HTERT RPE-1 (cell line): ENCODE results near the gene GATAD2B.
"Not testable (repeated sequence)": the region's sequence is repeated elsewhere in the genome, so short reads cannot be mapped to it uniquely, and the experiment has no call there.

Experiments
- in situ Hi-C: fragments of 300-500 bp; cut with MboI; formaldehyde crosslinking; loops from 4 replicates; pipeline ENCODE4 v1.14.3; 2020; ENCODE audit warnings: low sequenced_read_pairs

The GATAD2B gene

DNA sequence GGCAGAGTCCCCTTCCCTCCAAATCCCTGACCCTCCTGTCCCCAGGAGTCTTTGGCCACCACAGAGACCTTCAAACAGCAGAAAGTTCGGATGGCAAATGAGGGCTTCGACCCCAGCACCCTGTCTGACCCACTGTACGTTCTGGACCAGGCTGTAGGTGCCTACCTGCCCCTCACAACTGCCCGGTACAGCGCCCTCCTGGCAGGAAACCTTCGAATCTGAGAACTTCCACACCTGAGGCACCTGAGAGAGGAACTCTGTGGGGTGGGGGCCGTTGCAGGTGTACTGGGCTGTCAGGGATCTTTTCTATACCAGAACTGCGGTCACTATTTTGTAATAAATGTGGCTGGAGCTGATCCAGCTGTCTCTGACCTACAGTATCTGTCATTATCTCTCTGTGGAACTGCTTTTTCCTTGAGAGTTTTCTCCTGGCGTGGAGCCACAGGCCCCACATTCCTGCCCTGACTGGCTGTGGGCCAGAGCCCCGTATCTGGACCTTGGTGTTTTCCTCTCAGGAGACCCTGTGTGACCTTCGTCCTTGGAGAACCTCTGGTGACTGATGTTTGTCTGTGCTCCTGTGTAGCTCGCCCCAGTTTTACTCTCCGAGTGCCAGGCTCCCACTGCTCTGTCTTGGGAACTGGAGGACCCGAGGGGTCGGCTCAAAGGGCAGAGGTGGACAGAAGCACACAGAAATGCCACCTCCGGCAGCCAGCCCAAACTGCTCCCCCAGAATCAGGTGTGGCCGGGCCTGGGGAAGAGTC is 142.8 kb downstream of the GATAD2B start:
- in situ Hi-C loops: no loop called here

DNA sequence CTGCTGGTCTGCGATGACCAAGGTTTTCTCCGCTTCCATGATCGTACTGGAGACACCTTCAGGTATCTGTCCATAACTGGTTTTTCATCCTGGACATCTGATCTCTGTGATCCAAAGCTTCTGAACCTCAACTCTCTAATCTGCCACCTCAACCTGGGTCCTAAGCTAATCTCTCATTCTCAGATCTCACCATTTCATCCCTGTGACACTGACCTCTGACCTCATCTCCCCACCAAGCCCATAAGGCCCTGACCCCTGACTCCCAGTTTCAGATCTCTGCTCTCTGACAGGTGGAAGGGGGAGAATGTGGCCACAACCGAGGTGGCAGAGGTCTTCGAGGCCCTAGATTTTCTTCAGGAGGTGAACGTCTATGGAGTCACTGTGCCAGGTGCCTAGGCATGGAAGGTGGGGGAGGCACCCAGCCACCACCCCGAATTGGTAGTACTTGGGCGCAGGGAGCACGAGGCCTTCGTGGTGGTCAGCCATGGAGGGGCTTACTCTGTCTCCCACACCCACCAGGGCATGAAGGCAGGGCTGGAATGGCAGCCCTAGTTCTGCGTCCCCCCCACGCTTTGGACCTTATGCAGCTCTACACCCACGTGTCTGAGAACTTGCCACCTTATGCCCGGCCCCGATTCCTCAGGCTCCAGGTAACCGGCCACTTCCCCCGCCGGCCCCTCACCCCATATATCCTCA is 143.8 kb downstream of the GATAD2B start:
- in situ Hi-C loops: no loop called here

DNA sequence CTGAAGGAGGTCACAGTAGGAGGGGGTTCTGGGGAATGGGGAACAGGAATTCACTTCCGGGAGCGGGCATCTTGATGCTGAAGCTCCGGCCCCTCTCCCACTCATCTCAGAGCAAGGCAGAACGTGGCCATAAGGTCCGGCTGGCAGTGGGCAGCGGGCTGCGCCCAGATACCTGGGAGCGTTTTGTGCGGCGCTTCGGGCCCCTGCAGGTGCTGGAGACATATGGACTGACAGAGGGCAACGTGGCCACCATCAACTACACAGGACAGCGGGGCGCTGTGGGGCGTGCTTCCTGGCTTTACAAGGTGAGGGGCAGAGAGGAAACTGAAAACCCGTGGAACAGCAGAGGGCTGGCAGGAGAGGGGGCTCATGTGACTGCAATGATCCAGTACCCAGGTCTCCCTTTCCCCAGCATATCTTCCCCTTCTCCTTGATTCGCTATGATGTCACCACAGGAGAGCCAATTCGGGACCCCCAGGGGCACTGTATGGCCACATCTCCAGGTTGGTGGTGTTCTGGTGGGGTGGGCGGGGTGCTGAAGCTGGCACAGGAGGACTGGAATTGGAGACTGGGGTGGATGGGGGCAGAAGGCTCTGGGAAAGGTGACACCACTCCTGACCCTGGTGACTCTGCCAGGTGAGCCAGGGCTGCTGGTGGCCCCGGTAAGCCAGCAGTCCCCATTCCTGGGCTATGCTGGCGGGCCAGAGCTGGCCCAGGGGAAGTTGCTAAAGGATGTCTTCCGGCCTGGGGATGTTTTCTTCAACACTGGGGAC is 144.5 kb downstream of the GATAD2B start:
- in situ Hi-C loops: no loop called here

DNA sequence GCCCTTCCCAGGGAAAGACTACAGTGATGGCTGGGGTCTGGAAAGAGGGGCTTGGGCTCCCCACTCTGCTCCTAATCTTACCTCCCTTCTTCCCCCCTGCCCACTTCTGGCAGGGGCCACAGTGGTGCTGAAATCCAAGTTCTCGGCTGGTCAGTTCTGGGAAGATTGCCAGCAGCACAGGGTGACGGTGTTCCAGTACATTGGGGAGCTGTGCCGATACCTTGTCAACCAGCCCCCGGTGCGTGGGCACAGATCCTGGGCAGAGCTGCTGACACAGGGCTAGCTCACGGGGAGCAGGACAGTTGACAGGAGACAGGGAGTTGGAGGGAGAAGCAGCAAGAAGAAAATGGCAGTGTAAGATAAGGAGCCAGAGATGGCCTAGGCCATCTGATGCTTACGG is 145.1 kb downstream of the GATAD2B start:
- in situ Hi-C loops: no loop called here

DNA sequence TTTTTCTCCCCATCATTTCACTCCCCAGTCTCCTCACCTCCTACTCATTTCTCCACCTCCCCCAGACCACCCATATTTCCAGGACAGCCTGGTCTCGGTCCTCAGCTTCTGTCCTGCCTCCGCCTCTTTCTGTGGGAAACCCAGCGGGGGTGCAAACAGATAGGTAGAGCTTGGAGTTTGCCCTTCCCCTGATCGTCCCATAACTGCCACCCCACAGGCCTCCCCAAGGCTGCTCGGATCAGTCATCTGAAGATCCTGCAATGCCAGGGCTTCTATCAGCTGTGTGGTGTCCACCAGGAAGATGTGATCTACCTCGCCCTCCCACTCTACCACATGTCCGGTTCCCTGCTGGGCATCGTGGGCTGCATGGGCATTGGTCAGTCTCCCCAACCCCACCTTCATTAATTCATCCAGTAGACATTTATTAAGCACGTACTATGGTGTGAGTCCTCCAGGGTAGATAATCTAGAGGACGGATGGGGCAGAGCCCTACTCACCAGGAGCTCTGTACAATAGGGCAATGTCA is 145.9 kb downstream of the GATAD2B start:
- in situ Hi-C loops: no loop called here

DNA sequence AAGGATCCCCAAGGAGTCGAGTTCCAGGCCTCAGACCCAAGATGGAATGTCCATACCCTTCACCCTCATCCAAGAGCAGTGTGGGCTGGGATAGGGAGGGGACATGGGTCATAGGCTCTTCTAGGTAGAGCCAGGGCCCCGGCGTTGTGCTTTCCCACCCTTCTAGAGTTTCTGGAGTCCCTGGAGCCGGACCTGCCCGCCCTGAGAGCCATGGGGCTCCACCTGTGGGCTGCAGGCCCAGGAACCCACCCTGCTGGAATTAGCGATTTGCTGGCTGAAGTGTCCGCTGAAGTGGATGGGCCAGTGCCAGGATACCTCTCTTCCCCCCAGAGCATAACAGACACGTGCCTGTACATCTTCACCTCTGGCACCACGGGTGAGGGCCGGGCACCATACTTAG is 146.4 kb downstream of the GATAD2B start:
- in situ Hi-C loops: no loop called here

DNA sequence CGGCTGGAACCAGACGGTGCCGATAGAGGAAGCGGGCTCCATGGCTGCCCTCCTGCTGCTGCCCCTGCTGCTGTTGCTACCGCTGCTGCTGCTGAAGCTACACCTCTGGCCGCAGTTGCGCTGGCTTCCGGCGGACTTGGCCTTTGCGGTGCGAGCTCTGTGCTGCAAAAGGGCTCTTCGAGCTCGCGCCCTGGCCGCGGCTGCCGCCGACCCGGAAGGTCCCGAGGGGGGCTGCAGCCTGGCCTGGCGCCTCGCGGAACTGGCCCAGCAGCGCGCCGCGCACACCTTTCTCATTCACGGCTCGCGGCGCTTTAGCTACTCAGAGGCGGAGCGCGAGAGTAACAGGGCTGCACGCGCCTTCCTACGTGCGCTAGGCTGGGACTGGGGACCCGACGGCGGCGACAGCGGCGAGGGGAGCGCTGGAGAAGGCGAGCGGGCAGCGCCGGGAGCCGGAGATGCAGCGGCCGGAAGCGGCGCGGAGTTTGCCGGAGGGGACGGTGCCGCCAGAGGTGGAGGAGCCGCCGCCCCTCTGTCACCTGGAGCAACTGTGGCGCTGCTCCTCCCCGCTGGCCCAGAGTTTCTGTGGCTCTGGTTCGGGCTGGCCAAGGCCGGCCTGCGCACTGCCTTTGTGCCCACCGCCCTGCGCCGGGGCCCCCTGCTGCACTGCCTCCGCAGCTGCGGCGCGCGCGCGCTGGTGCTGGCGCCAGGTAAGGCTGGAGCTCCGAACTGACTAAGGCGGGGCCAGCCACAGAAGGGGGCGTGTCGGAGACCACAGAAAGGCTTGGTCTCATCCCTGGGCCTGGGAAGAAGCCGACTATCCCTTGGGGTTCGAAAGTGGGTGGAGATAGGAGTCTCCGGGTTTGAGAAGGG is 147.1 kb downstream of the GATAD2B start:
- in situ Hi-C loops: no loop called here

DNA sequence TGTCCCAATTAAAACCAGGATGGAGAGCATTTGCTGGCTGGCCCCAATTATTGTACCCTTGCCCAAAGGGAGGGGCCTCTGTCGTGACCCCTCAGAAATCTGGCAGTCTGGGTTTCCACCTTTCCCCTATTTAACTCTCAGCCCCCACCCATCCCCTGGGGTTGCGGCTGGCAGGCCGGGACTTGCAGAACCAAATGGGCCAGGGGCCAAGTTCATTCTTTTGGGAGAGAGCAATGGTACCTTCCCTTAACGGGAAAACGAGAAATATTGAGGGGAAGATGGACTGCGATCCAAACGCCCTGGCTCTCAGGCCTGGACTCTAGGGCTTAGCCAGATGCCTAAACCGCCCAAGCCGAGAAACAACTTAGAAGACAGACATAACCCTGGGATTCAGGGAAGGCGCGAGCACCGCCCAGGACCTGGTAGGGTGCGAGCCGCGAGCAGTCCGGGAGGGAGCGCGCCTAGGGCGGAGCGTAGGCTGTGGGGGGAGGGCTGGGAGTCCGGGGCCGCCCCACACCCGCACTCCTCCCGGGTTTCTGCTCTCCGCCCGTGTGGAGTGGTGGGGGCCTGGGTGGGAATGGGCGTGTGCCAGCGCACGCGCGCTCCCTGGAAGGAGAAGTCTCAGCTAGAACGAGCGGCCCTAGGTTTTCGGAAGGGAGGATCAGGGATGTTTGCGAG is 147.9 kb downstream of the GATAD2B start, which contains the start of gene SLC27A3:
TSS of gene SLC27A3 (plus strand) at position 628 of the 678 bp plus-strand sequence. CDS start 91 bp downstream, outside the sequence.
- in situ Hi-C loops: no loop called here

DNA sequence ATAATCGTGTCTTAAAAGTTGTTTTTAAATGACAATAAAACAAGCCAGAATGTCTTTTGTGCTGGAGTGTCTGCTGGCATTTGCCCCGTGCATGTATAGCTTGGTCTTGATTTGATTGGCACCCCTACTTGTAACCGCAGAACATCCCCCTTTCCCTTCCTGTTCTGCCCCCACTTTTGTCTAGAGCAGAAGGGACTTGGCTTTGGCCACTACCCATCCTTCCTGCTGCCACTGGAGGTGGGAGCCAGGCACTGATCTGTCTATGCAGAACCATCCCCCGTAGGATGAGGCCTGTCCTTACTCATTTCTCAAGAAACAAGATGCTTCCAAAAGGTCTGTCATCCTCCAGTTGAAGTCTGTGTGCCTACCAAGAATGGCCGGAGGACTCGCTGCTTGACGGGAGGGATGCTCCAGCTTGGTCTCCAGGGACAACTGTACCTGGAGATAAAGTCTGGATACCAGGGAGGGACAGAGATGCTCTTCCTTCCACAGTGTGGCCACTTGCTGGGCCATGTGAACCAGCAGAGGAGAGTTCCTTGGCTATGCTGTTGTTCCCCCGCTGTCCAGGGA is 148.7 kb downstream of the GATAD2B start:
- in situ Hi-C loops: no loop called here

DNA sequence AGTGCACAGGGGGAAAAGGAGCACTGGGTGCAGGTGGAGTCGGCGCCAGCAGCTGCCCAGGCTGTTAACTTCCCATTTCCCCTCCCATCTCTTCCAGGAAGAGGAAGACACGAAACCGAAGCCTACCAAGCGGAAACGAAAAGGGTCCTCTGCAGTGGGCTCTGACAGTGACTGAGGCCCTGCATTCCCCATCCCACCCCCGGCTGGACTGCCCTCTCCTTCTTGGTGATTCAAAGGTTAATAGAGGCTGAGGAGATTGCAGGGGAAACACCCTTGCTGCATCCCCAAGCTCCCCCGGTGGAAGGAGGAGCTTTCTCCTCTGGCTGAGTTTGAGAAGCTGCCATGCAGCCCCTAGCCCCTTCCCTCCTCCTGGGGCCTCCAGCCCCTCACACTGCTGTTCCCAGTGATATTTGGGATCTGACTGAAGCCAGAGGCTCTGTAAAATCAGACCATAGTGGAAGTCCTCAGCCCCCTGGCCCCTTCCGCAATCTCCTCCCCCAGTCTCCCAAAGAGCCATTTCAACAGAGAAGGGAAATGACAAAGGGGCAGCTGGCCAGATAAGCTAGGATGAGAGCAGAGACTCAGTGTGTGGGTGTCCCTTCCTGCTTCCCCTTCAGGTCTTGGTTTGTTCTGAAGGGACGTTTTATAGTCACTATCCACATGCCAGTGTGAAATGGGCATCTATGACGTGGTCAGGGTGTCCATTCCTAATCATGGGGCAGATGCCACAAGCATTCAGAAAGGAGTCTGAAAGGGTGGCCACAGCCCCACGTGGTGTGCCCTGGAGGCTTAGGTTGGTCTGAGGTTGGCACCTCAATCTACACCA is 149.5 kb downstream of the GATAD2B start:
- in situ Hi-C loops: no loop called here

DNA sequence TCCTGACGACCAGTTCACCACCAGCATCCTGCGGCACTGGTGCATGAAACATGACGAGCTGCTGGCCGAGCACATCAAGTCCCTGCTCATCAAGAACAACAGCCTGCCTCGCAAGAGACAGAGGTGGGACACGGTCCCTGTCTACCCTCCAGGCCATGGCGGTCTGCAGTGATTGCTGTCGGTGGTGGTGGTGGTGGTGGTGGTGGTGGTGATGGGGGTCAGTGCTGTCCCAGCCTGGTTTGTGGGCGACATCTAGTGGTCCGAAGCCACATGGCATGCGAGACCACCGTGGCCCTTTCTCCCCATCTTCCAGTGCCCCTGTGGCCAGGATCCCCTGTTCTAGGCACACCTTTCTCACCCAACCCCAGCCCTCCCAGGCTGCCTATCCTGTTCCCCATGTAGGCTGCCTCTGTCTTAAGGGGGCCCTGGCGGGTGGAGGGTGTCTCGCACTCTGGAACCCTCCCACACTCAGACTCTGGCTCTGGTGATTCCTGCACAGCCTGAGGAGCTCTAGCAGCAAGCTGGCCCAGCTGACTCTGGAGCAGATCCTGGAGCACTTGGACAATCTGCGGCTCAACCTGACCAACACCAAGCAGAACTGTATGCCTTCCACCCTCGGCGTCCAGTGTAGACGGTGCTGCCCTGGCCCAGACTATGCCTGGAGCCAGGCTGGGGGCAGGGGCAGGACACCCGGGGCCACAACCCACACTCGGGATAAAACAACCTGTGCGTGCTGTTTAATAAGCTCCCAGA is 150.8 kb downstream of the GATAD2B start:
- in situ Hi-C loops: no loop called here

DNA sequence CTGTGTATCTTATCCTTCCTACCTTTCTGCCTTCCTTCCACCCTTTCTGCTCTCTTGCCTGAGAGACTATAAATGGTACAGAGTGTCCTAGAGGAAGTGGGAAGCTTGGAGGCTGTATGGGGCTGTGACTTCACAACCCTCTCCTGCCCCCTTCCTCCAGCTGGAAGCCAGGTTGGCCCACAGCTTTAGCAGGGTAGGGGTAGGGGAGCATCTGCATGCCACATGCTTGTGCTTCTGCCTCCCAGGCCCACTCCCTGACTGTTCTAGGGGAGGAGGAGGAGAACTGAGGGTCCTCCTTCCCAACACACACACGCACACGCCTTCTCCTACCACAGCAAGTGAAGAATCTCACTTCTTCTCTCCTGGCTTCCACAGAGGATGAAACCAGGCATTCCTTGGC is 151.5 kb downstream of the GATAD2B start:
- in situ Hi-C loops: no loop called here

DNA sequence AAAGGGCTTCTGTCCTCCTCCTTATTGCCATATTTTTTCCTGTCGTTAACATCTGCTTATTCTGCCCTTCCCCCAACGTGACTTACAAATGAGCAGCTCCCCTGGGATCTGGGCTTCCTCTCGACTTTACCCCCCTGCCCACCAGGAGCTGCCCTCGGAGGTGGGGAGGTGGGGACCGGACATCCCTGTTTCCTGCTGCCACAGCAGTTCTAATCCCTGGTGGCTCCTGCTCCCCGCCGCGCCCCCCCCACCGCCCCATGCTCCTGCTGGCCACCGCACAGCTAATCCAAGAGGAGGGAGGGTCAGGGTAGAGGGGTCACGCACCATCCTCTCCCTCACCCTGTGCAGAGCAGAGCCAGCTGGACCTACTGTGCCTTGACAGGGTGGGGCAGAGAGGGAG is 152.0 kb downstream of the GATAD2B start:
- in situ Hi-C loops: no loop called here

DNA sequence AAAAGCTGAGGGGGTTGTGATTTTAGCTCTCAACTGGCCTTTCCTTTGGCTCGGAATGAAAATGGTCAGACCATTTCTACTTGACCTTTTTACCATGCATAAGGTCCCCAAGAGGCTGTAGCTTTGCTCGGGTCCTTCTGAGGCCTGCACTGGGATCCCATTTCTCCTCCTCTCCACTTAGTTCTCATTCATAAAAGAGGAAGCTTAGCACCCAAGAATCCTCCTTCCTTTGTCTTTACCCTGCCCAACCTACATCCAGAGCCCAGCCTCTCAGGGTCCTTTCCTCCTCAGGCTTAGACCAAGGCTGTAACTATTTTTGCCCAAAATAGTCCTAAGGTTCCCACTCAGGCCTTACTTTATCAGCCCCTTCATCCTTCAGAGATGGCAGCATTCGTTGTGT is 153.6 kb downstream of the GATAD2B start:
- in situ Hi-C loops: no loop called here

DNA sequence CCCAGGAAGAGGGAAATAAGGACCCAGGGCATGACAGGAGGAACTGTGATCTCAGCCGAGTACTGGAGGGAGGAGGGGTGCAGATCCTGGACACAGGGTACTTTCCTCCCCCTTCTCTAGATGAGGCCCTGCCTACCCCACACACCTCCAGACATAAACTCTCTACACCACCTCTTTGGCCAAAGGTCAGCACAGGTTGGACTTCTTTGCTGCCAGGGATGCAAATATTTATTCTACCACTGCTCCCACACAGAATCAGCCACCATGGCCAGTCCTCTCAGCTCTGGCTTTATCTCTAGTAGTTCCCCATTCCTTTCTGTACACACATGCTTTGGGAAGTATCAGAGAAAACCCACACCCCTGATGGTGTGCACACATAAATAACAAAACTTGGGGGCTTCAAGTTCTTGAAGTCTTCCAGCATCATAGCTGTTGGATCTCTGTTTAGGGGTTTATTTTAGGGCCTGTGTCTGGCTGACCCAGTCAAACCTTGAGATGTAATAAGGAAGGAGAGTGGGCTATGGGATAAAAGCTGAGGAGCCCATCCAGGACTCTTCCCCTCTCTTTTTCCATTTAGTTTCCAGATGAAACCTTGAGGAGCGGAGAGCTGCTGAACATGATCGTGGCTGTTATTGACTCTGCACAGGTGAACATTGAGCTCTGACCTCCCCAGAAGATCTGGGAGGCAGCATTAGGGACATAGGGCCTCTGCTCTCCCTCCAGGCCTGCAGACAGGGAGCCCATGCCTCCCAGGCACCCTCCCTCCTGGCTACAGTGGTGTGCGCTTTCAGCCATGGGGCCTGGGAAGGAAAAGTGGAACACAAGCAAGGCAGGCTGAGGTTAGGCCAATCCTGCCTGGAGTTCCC is 154.2 kb downstream of the GATAD2B start:
- in situ Hi-C loops: no loop called here

DNA sequence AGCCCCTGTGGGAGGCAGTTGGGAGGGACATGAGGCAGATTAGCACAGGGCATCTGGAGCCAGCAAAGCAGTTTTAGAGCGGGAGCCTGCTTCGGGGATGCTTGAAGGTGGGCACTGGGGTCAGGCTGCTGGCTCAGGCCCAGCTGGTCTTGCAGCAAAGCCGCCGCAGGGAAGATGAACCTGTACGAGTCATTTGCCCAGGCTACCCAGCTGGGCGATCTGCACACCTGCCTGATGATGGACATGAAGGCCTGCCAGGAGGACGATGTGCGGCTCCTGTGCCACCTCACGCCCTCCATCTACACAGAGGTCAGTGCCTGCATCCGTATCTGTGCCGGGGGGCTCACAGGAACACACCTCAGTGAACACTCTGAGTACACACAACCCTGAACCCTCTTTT is 155.3 kb downstream of the GATAD2B start:
- in situ Hi-C loops: no loop called here

DNA sequence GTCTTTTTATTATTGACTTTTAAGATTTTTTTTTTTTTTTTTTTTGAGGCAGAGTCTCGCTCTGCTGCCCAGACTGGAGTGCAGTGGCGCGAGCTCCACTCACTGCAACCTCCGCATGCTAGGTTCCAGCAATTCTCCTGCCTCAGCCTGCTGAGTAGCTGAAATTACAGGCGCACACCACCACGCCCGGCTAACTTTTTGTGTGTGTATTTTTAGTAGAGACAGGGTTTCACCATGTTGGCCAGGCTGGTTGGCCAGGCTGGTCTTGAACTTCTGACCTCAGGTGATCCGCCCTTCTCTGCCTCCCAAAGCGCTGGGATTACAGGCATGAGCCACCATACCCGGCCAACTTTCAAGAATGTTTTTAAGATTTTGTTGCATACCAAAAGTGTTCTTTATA is 156.1 kb downstream of the GATAD2B start:
- in situ Hi-C loops: not testable (repeated sequence)
